Upper lobe of right lung (tissue), 1 donor: ENCODE results near the gene PDPK1. TPM values are rescaled to one million over a fixed set of nuclear protein-coding genes. Genes with fewer than 3 reads are reported as not detected.
A peak's percentile ranks its signal among the peaks of the same experiment; 100 is the strongest.
"Not testable (repeated sequence)": the region's sequence is repeated elsewhere in the genome, so short reads cannot be mapped to it uniquely, and the experiment has no call there.

Experiments used
- ATAC-seq: fragments of 200-7000 bp; cut with Tn5 transposase; one replicate; pipeline ENCODE4 v1.9.1; 2020; ENCODE audit warnings: mild to moderate bottlenecking, moderate library complexity
- DNase-seq: peaks from one replicate; pipeline ENCODE4 v3.0.0-alpha.2; 2020
- H3K27ac ChIP-seq: fragments of 200-600 bp; one replicate; pipeline ENCODE4 v1.8.0; 2022
- H3K27me3 ChIP-seq: fragments of 200-600 bp; one replicate; pipeline ENCODE4 v1.8.0; 2022; ENCODE audit warnings: mild to moderate bottlenecking
- H3K36me3 ChIP-seq: fragments of 200-600 bp; one replicate; pipeline ENCODE4 v1.8.0; 2022
- H3K4me1 ChIP-seq: fragments of 200-600 bp; one replicate; pipeline ENCODE4 v1.8.0; 2022
- H3K4me3 ChIP-seq: fragments of 200-600 bp; one replicate; pipeline ENCODE4 v1.8.0; 2022; ENCODE audit warnings: mild to moderate bottlenecking
- H3K9me3 ChIP-seq: fragments of 200-600 bp; one replicate; pipeline ENCODE4 v1.8.0; 2022
- intact Hi-C: fragments of 100-400 bp; cut with DNase I; formaldehyde crosslinking; loops from one replicate; pipeline ENCODE4 v1.11.0; 2022
- total RNA-seq: library from RNA; stranded (reverse); fragmentation: NEBNext Ultra II Directional; extraction: Animal tissue kit (Norgen Biotek cat#: 25700); gene quantifications from one replicate; pipeline ENCODE4 v1.2.1, GENCODE V29; 2021
- TF ChIP-seq, protein P1 (sequence below): fragments of 200-600 bp; IDR thresholded peaks from one replicate; pipeline ENCODE4 v1.8.0; 2022; ENCODE audit warnings: antibody characterized with exemption
- donor health status: DM: no; HTN: yes; CAD: no; lungs with severe emphysema.

Gene PDPK1
- total RNA-seq, 1 donor from 2014 or later = 90.9 TPM

- no peak for ATAC-seq
- intact Hi-C loops = no loop called here
- no peak overlapping the region for H3K4me3 ChIP-seq
- H3K36me3 ChIP-seq = peaks cover 16% of the 10 kb centered on the region
- H3K27ac ChIP-seq = no peak overlapping the region
- no peaks in the 10 kb centered on the region for H3K9me3 ChIP-seq
- no peaks in the 10 kb centered on the region for H3K4me1 ChIP-seq
- TF ChIP-seq, protein P1, sequence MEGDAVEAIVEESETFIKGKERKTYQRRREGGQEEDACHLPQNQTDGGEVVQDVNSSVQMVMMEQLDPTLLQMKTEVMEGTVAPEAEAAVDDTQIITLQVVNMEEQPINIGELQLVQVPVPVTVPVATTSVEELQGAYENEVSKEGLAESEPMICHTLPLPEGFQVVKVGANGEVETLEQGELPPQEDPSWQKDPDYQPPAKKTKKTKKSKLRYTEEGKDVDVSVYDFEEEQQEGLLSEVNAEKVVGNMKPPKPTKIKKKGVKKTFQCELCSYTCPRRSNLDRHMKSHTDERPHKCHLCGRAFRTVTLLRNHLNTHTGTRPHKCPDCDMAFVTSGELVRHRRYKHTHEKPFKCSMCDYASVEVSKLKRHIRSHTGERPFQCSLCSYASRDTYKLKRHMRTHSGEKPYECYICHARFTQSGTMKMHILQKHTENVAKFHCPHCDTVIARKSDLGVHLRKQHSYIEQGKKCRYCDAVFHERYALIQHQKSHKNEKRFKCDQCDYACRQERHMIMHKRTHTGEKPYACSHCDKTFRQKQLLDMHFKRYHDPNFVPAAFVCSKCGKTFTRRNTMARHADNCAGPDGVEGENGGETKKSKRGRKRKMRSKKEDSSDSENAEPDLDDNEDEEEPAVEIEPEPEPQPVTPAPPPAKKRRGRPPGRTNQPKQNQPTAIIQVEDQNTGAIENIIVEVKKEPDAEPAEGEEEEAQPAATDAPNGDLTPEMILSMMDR = no peak
- H3K27me3 ChIP-seq = no peaks in the 10 kb centered on the region
- DNase-seq = peak; percentile 51
These were observed 77.0 kb downstream of the PDPK1 start for GRCh38 chr16:2614761-2615191.

GRCh38 chr16:2618964-2619363 lies 81.1 kb downstream of the PDPK1 start:
- H3K9me3 ChIP-seq, DNase-seq, H3K27me3 ChIP-seq, H3K36me3 ChIP-seq, H3K27ac ChIP-seq, intact Hi-C loops, ATAC-seq, H3K4me1 ChIP-seq, H3K4me3 ChIP-seq: not testable (repeated sequence)

DNA sequence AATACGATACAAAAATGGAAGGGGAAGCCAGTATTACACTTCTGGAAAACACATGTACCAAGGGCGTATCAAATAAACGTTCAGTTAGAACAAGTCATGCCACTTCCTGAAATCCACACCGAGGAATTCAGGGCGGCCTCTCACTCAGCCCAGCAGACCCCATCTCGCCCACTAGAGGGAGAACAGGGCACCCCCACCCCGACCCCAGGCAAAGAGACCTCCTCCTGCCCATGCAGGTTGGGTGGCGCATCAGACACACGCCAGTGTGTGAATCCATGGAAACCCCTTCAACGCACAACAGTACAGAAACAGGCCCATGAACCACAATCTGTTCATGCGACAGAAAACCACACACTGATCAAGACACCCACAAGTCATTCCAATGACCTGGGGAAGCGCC lies 81.8 kb downstream of the PDPK1 start:
- DNase-seq, H3K4me1 ChIP-seq, H3K4me3 ChIP-seq, H3K36me3 ChIP-seq, H3K27me3 ChIP-seq, H3K9me3 ChIP-seq, intact Hi-C loops, H3K27ac ChIP-seq: not testable (repeated sequence)
- ATAC-seq = peak; percentile 32

DNA sequence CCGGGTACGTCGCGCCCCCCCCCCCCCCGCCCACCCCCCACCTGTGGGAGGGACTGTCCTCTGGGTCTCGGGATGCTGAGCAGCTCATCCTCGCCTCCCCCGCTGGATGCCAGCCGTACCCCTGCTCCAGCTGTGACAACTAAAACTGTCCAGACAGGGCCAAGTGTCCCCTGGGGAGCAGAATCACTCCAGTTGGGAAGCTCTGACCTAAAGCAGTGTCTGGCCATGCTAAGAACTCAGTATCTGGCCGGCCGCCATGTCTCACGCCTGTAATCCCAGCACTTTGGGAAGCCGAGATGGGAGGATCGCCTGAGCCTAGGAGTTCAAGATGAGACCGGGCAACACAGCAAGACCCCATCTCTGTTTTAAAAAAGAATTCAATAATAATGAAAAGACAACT lies 83.0 kb downstream of the PDPK1 start:
- H3K4me1 ChIP-seq, H3K27me3 ChIP-seq, ATAC-seq, H3K9me3 ChIP-seq, H3K36me3 ChIP-seq, H3K4me3 ChIP-seq, DNase-seq, H3K27ac ChIP-seq, intact Hi-C loops: not testable (repeated sequence)

- H3K36me3 ChIP-seq, H3K9me3 ChIP-seq, H3K27ac ChIP-seq, H3K4me1 ChIP-seq, ATAC-seq, DNase-seq, intact Hi-C loops, H3K4me3 ChIP-seq, H3K27me3 ChIP-seq: not testable (repeated sequence)
These were observed 83.6 kb downstream of the PDPK1 start for GRCh38 chr16:2621395-2621794.

GRCh38 chr16:2627075-2627474 lies 89.3 kb downstream of the PDPK1 start:
- H3K36me3 ChIP-seq, H3K4me3 ChIP-seq, H3K27ac ChIP-seq, DNase-seq, H3K4me1 ChIP-seq, ATAC-seq, H3K27me3 ChIP-seq, intact Hi-C loops, H3K9me3 ChIP-seq: not testable (repeated sequence)

DNA sequence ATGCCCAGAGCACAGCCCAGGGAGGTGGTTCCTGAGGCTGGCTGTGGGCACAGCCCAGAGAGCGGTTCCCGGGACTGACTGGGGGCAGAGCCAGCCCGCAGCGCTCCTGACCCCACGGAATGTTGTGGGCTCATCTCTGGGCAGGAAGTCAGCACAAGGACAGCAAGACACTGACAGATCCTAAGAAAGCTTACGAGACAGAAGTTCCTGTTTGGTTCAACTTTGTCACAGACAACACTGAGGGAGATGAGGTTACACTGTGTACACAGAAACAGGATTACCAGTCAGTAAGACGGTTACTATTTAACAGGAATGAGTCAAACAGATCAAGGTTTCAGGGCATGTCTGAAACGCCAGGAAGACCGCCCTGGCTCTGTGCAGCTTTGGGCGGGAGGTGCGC lies 93.4 kb downstream of the PDPK1 start:
- DNase-seq, H3K9me3 ChIP-seq, H3K36me3 ChIP-seq, H3K27me3 ChIP-seq, H3K4me3 ChIP-seq, H3K27ac ChIP-seq, H3K4me1 ChIP-seq, intact Hi-C loops: not testable (repeated sequence)
- peak; percentile 87 for ATAC-seq

GRCh38 chr16:2632291-2632690 lies 94.5 kb downstream of the PDPK1 start:
- H3K27ac ChIP-seq, DNase-seq, ATAC-seq: not testable (repeated sequence)

GRCh38 chr16:2639071-2639721 lies 101.4 kb downstream of the PDPK1 start:
- DNase-seq, H3K4me1 ChIP-seq, H3K9me3 ChIP-seq, H3K4me3 ChIP-seq, intact Hi-C loops, H3K36me3 ChIP-seq, H3K27ac ChIP-seq, H3K27me3 ChIP-seq: not testable (repeated sequence)
- TF ChIP-seq, protein P1 = peak; percentile 13
- ATAC-seq = peak; percentile 90

More at GRCh38 chr16:2632291-2632690, 94.5 kb downstream of the PDPK1 start:
- H3K36me3 ChIP-seq, H3K4me3 ChIP-seq, H3K4me1 ChIP-seq, H3K27me3 ChIP-seq, H3K9me3 ChIP-seq, intact Hi-C loops: not testable (repeated sequence)

DNA sequence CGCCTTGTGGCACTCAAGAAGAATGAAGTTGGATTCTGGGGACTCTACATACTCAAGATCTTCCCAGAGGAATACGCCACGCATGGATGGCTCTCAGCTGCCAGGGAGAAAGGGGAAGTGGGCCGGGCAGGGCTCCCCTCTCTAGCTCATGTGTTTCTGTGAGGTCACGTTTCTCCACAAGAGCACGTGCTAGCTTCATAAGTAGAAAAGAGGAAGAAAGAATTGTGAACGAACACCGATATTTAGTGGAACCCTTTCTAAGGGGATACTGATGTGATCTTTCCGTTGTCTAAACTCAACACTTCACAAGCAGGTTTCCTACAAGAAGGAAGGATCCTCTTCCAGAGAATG lies 101.9 kb downstream of the PDPK1 start:
- H3K27me3 ChIP-seq, H3K4me1 ChIP-seq, H3K36me3 ChIP-seq, H3K27ac ChIP-seq, H3K9me3 ChIP-seq, DNase-seq, H3K4me3 ChIP-seq, intact Hi-C loops: not testable (repeated sequence)
- peak; percentile 74 for ATAC-seq

DNA sequence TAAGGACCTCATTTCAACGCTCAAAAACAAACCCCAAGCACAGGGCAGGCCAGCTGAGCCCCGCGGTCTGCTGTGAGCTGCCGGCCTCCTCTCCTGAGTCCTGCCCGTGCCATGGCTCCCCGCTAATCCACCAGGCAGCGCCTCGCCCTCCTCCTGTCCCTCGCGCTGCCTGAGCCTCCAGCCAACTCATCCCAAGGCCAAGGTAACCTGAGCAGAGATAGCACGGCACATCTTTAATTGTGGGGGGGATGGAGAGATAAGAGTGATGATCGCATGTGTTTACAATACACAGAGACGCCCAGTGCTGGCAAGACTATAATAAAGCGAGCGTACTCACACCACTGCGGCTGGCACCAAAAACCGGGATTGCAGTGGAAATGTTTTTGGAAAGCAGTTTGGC lies 104.7 kb downstream of the PDPK1 start:
- H3K4me1 ChIP-seq, H3K27me3 ChIP-seq, H3K27ac ChIP-seq, ATAC-seq, intact Hi-C loops, DNase-seq, H3K4me3 ChIP-seq, H3K9me3 ChIP-seq, H3K36me3 ChIP-seq: not testable (repeated sequence)

DNA sequence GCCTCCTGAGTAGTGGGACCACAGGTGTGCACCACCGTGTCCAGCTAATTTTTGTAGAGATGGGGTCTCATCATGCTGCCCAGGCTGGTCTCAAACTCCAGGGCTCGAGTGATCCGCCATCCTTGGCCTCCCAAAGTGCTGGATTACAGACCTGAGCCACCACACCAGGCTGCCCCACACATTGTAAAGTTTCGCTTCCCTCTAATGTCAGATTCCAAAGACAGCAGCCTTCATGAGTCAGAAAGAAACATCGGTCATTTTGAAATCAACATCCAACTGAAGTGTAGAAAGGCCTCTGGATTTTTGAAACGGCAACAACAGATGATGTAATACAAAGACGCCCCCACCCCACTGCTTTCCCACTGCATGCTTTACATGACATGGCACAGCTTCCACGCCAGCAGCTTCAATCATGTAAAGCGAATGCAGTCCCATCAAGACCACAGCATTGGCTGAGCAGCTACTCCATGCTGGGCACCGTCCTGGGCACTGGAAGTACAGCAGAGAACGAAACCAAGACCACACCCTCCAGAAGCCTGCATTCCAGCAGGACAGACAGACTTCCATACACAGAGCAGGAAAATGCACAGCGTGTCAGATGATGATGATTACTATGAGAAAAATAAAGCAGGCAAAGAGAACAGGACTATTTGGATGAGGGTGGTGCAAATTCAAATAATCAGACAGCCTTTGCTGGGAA lies 107.1 kb downstream of the PDPK1 start:
- H3K27me3 ChIP-seq, H3K27ac ChIP-seq, H3K9me3 ChIP-seq, H3K4me1 ChIP-seq, H3K36me3 ChIP-seq, intact Hi-C loops, DNase-seq, H3K4me3 ChIP-seq: not testable (repeated sequence)
- ATAC-seq = peak; percentile 78
